ENCODE measurements around the gene DUT.
"Not testable (repeated sequence)": the region's sequence is repeated elsewhere in the genome, so short reads cannot be mapped to it uniquely, and the experiment has no call there.

The DUT gene

GRCh38 chr15:48313216-48313615, 18.0 kb upstream of the DUT start:
- H3K9me3 Mint-ChIP-seq = no peaks in the 10 kb centered on the region
- ATAC-seq = no peak
- no peaks in the 10 kb centered on the region for H3K36me3 Mint-ChIP-seq (ENCODE audit: low read depth)
- no peak for DNase-seq
- H3K4me3 Mint-ChIP-seq = no peak overlapping the region
- H3K4me1 Mint-ChIP-seq = no peaks in the 10 kb centered on the region
- no peaks in the 10 kb centered on the region for H3K27me3 Mint-ChIP-seq
- H3K27ac Mint-ChIP-seq = no peak overlapping the region

- Mint-ChIP-seq H3K4me1 (no peaks in the 10 kb centered on the region), H3K36me3 (ENCODE audit: low read depth) (no peaks in the 10 kb centered on the region), H3K27ac (no peak overlapping the region), H3K27me3 (no peaks in the 10 kb centered on the region), H3K9me3 (no peaks in the 10 kb centered on the region), H3K4me3 (no peak overlapping the region)
- no peak for ATAC-seq
- DNase-seq = no peak
Observed at GRCh38 chr15:48315041-48315440, 16.2 kb upstream of the DUT start.

GRCh38 chr15:48317221-48317620, 14.0 kb upstream of the DUT start:
- Mint-ChIP-seq H3K9me3 (no peaks in the 10 kb centered on the region), H3K36me3 (ENCODE audit: low read depth) (no peaks in the 10 kb centered on the region), H3K4me3 (no peak overlapping the region), H3K27ac (no peak overlapping the region), H3K27me3 (no peaks in the 10 kb centered on the region), H3K4me1 (no peaks in the 10 kb centered on the region)
- DNase-seq (no peak), ATAC-seq (no peak)

DNA sequence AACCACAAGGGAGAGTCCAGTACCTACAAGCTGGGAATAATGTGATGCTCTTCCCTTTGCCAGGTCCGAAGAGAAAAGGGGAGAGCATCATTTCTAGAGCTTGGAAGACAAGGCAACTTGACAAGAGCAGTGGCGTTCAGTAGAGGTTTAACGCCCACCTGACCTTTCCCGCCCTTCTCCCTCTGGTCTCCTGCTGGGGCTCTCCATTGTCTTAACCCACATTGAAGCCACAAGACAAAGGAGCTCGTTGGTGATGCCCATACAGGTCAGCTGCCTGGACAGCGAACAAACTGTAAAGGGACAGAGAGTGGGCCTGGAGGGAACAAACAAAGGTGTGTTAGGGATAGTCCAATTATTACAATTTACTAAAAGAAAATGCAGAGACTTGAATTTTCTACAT, 13.1 kb upstream of the DUT start:
- Mint-ChIP-seq H3K27me3 (no peaks in the 10 kb centered on the region), H3K27ac (no peak overlapping the region), H3K9me3 (no peaks in the 10 kb centered on the region), H3K36me3 (ENCODE audit: low read depth) (no peaks in the 10 kb centered on the region), H3K4me3 (no peak overlapping the region), H3K4me1 (no peaks in the 10 kb centered on the region)
- no peak for DNase-seq
- ATAC-seq = no peak

- ATAC-seq (no peak), DNase-seq (no peak)
- Mint-ChIP-seq H3K36me3 (ENCODE audit: low read depth) (peaks cover 2% of the 10 kb centered on the region), H3K9me3 (no peaks in the 10 kb centered on the region), H3K27me3 (no peaks in the 10 kb centered on the region), H3K4me1 (peaks cover 5% of the 10 kb centered on the region), H3K27ac (no peak overlapping the region), H3K4me3 (no peak overlapping the region)
Observed at GRCh38 chr15:48323294-48323693, 7.9 kb upstream of the DUT start.

DNA sequence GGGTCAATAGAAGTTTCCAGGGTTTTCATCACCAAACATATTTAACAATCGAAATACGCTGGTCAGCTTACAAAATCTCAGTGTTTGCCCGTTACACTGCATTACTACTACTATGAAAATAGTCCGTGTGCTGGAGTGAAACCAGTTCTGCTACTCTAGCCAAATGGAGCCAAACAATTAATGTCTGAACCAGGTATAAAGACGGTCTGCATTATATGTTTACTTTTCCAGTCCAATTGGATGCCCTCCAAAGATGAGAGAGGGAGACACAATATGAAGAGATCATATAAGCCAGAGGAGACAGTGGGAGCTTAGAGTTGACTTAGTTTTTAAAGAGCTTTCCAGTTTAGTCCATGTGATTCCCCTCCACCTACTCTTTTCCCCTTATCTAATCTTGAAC, 6.3 kb upstream of the DUT start:
- Mint-ChIP-seq H3K36me3 (ENCODE audit: low read depth) (peaks cover 2% of the 10 kb centered on the region), H3K4me3 (no peak overlapping the region), H3K27me3 (no peaks in the 10 kb centered on the region), H3K27ac (no peak overlapping the region), H3K9me3 (no peaks in the 10 kb centered on the region), H3K4me1 (peaks cover 8% of the 10 kb centered on the region)
- DNase-seq = no peak
- ATAC-seq = no peak

DNA sequence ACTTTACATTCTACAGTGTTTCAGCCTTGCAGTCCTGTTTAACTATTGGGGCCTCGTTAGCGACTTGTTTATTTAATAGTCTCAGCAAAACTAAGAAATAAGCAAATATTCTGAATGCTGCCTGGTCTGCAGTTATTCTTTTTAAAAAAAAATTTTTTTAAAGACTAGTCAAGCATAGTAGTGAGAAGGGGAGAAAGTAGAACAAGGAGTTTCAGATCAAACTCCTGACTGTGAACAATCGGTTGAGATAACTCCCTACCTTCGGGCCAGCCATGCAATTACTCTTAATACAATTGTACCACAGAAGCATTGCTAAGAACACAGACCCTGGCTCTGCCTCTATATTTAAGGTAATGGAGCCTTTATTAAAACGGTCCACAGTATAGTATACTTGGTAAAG, 5.8 kb upstream of the DUT start:
- Mint-ChIP-seq H3K9me3 (no peaks in the 10 kb centered on the region), H3K27me3 (no peaks in the 10 kb centered on the region), H3K4me3 (no peak overlapping the region), H3K4me1 (peaks cover 12% of the 10 kb centered on the region), H3K36me3 (ENCODE audit: low read depth) (peaks cover 2% of the 10 kb centered on the region), H3K27ac (no peak overlapping the region)
- DNase-seq (no peak), ATAC-seq (no peak)

DNA sequence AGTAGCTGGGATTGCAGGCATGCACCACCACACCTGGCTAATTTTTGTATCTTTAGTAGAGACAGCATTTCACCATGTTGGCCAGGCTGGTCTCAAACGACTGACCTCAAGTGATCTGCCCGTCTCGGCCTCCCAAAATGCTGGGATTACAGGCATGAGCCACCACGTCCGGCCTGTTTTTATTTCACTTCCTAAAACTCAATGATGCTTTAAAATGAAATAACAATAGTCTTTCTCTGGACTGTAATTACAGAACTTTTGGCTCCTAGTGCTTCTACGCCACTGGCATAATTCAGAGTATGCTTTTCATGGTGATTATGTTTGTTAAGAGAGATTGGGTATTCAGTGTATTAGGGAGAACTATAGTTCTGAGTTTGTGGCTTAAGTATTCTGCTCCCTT, 5.0 kb upstream of the DUT start:
- not testable (repeated sequence) for H3K36me3 Mint-ChIP-seq (ENCODE audit: low read depth); H3K27ac Mint-ChIP-seq; H3K27me3 Mint-ChIP-seq; DNase-seq; ATAC-seq; H3K4me3 Mint-ChIP-seq; H3K9me3 Mint-ChIP-seq
- H3K4me1 Mint-ChIP-seq = peaks cover 13% of the 10 kb centered on the region

GRCh38 chr15:48330105-48330785, 984 bp upstream of the DUT start:
- H3K27me3 Mint-ChIP-seq = no peaks in the 10 kb centered on the region
- H3K9me3 Mint-ChIP-seq = no peaks in the 10 kb centered on the region
- ATAC-seq (no peak), DNase-seq (no peak)
- peaks cover 37% of the 10 kb centered on the region for H3K4me1 Mint-ChIP-seq
- peaks cover 30% of the 10 kb centered on the region for H3K36me3 Mint-ChIP-seq (ENCODE audit: low read depth)
- peak overlapping the region; percentile 96 for H3K4me3 Mint-ChIP-seq
- H3K27ac Mint-ChIP-seq = peak overlapping the region; percentile 96

DNA sequence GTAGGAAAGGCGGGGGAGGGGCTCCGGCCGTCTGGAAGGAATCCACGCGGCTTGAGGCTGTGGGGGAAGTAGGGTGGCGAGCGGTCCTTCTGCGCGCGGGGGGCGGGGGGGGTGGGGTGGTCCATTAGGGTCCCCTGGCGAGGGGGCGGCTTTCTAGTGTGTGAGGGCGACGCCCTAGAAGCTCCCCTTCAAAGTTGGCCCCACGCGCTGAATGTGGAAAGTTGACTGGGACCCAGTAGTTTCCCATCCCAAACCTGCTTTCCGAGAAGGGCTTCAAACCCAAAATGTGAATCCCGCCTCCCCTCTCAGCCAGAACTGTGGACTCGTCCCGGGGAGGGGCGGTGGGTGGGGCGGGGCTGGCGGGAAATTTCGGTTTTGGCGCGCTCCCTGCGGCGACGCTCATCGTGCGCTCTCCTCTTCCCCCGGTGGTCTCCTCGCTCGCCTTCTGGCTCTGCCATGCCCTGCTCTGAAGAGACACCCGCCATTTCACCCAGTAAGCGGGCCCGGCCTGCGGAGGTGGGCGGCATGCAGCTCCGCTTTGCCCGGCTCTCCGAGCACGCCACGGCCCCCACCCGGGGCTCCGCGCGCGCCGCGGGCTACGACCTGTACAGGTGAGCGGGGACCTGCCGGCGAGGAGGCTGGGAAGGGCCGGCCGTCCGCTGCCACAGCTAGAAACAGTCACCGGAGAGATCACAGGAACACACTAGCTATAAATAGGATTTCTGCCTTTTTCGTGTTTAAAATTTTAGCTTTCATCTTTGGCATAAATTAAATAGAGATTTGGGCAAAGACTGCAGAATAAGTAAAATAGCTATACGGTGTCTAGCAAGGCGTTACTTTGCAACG, 790 bp downstream of the DUT start:
- H3K27me3 Mint-ChIP-seq = no peaks in the 10 kb centered on the region
- H3K9me3 Mint-ChIP-seq = no peaks in the 10 kb centered on the region
- ATAC-seq (peak; percentile 68), DNase-seq (peak; percentile 79)
- H3K27ac Mint-ChIP-seq = peak overlapping the region; percentile 94
- H3K36me3 Mint-ChIP-seq (ENCODE audit: low read depth) = peaks cover 45% of the 10 kb centered on the region
- peaks cover 50% of the 10 kb centered on the region for H3K4me1 Mint-ChIP-seq
- H3K4me3 Mint-ChIP-seq = peak overlapping the region; percentile 96

- Mint-ChIP-seq H3K27me3 (no peaks in the 10 kb centered on the region), H3K4me3 (peak overlapping the region; percentile 96), H3K27ac (peak overlapping the region; percentile 94), H3K4me1 (peaks cover 50% of the 10 kb centered on the region), H3K36me3 (ENCODE audit: low read depth) (peaks cover 48% of the 10 kb centered on the region), H3K9me3 (no peaks in the 10 kb centered on the region)
- ATAC-seq (no peak), DNase-seq (no peak)
Observed at GRCh38 chr15:48332642-48333034, 1.4 kb downstream of the DUT start.

DNA sequence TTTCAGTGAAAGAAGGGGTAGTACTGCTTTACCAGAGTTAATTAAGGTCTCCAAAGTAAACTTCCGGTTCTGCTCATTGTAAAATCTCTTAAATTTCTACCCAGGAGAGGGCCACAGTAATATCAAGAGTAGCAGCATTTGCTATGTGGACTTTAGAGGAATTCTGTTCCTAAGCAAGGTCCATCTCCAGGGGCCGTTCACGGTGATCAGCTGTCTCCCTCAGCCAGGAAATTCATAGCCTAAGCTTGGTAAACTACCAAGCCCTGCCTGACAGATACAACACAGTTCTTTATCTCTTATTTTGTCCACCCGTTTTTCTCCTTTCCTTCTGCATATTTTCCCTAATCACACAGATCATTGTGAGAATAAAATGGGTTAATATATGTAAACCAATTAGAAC, 2.3 kb downstream of the DUT start:
- Mint-ChIP-seq H3K36me3 (ENCODE audit: low read depth) (peaks cover 53% of the 10 kb centered on the region), H3K27ac (peak overlapping the region; percentile 94), H3K4me1 (peaks cover 53% of the 10 kb centered on the region), H3K9me3 (no peaks in the 10 kb centered on the region), H3K27me3 (no peaks in the 10 kb centered on the region), H3K4me3 (peak overlapping the region; percentile 96)
- ATAC-seq (no peak), DNase-seq (no peak)

GRCh38 chr15:48334260-48334659, 3.0 kb downstream of the DUT start:
- Mint-ChIP-seq H3K36me3 (ENCODE audit: low read depth) (peaks cover 58% of the 10 kb centered on the region), H3K27ac (no peak overlapping the region), H3K27me3 (no peaks in the 10 kb centered on the region), H3K9me3 (no peaks in the 10 kb centered on the region), H3K4me1 (peaks cover 52% of the 10 kb centered on the region), H3K4me3 (peak overlapping the region; percentile 96)
- no peak for DNase-seq
- ATAC-seq = no peak

DNA sequence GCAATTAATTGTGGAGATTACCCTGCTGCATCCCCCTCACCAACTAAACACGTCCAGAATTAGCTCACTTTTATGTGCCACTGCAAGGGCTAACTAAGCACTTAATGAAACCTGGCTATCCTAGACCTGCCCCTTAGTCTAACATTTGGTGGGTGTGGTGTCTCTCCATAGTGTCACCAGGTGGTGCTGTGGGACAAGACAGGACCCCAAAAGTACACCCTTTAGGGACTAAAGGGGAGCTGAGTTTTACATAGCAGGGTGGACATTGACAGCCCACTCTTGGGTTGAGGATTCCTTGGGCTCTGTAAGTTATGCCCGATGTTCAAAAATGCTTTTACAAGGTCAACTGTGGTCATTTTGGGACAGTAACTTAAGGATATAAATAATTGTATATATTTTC, 5.7 kb downstream of the DUT start:
- Mint-ChIP-seq H3K27ac (no peak overlapping the region), H3K9me3 (no peaks in the 10 kb centered on the region), H3K36me3 (ENCODE audit: low read depth) (peaks cover 79% of the 10 kb centered on the region), H3K4me3 (peak overlapping the region; percentile 28), H3K27me3 (no peaks in the 10 kb centered on the region), H3K4me1 (peaks cover 50% of the 10 kb centered on the region)
- no peak for DNase-seq
- ATAC-seq = peak; percentile 60

- H3K27me3 Mint-ChIP-seq = no peaks in the 10 kb centered on the region
- no peak overlapping the region for H3K4me3 Mint-ChIP-seq
- no peaks in the 10 kb centered on the region for H3K9me3 Mint-ChIP-seq
- H3K36me3 Mint-ChIP-seq (ENCODE audit: low read depth) = peaks cover 80% of the 10 kb centered on the region
- peaks cover 50% of the 10 kb centered on the region for H3K4me1 Mint-ChIP-seq
- H3K27ac Mint-ChIP-seq = no peak overlapping the region
- no peak for ATAC-seq
- DNase-seq = no peak
Observed at GRCh38 chr15:48337607-48338006, 6.4 kb downstream of the DUT start.
